IPS-NIHi7 (cell line): ENCODE results near the gene TVP23C.
A peak's percentile ranks its signal among the peaks of the same experiment; 100 is the strongest.
"Not testable (repeated sequence)": the region's sequence is repeated elsewhere in the genome, so short reads cannot be mapped to it uniquely, and the experiment has no call there.

Experiments
- DNase-seq: peaks from one replicate; pipeline ENCODE4 v3.0.0; 2012; ENCODE audit warnings: mixed read lengths; ENCODE audit errors: extremely low spot score

TVP23C gene

GRCh38 chr17:15526292-15527218 lies 36.7 kb downstream of the TVP23C start:
- not testable (repeated sequence) for DNase-seq

GRCh38 chr17:15524990-15525985 lies 38.0 kb downstream of the TVP23C start:
- not testable (repeated sequence) for DNase-seq

- no peak for DNase-seq
Measured at GRCh38 chr17:15516150-15516549, 47.1 kb downstream of the TVP23C start.

GRCh38 chr17:15514469-15514868 lies 48.8 kb downstream of the TVP23C start:
- no peak for DNase-seq

- DNase-seq = no peak
Measured at GRCh38 chr17:15513856-15514459, 49.3 kb downstream of the TVP23C start.

GRCh38 chr17:15513058-15513791 lies 50.1 kb downstream of the TVP23C start:
- no peak for DNase-seq

GRCh38 chr17:15512071-15512709 lies 51.1 kb downstream of the TVP23C start:
- DNase-seq = no peak

GRCh38 chr17:15511142-15511541 lies 52.1 kb downstream of the TVP23C start:
- no peak for DNase-seq

GRCh38 chr17:15510361-15510760 lies 52.9 kb downstream of the TVP23C start:
- DNase-seq = no peak

- no peak for DNase-seq
Measured at GRCh38 chr17:15509095-15509494, 54.2 kb downstream of the TVP23C start.

- DNase-seq = no peak
Measured at GRCh38 chr17:15508466-15508865, 54.8 kb downstream of the TVP23C start.

- no peak for DNase-seq
Measured at GRCh38 chr17:15507896-15508295, 55.4 kb downstream of the TVP23C start.

- no peak for DNase-seq
Measured at GRCh38 chr17:15507001-15507400, 56.3 kb downstream of the TVP23C start.

- not testable (repeated sequence) for DNase-seq
Measured at GRCh38 chr17:15505708-15506107, 57.6 kb downstream of the TVP23C start.

GRCh38 chr17:15503731-15504130 lies 59.6 kb downstream of the TVP23C start:
- DNase-seq = no peak

- peak; percentile 86 for DNase-seq
Measured at GRCh38 chr17:15502369-15503112, 60.7 kb downstream of the TVP23C start.

GRCh38 chr17:15501793-15502192 lies 61.5 kb downstream of the TVP23C start:
- DNase-seq = no peak

- no peak for DNase-seq
Measured at GRCh38 chr17:15501282-15501681, 62.0 kb downstream of the TVP23C start.

- DNase-seq = no peak
Measured at GRCh38 chr17:15498107-15498506, 65.2 kb downstream of the TVP23C start.
